Esophagus muscularis mucosa (tissue), 4 donors: ENCODE results near the gene APLNR. TPM values are rescaled to one million over a fixed set of nuclear protein-coding genes. Genes with fewer than 3 reads are reported as not detected.

Experiments
- DNase-seq: peaks from one replicate; pipeline ENCODE4 v3.0.0-alpha.2; 2017; ENCODE audit errors: extremely low spot score
- H3K27ac ChIP-seq, 4 donors: fragments of 200-600 bp; sonication (generic); replicated peaks in 1 of 4; 1 replicate in 3 of 4; 2 replicates in 1 of 4; pipeline ENCODE4 v1.5.1; 2016 to 2019; ENCODE audit warnings: mild to moderate bottlenecking in 1 of 4
- H3K27me3 ChIP-seq, 4 donors: fragments of 200-600 bp; sonication (generic); one replicate each; pipeline versions ENCODE4 v1.5.1 to v1.6.0; 2016 to 2019
- H3K36me3 ChIP-seq, 4 donors: fragments of 200-600 bp; sonication (generic); one replicate each; pipeline ENCODE4 v1.5.1; 2016 to 2019
- H3K4me1 ChIP-seq, 4 donors: fragments of 200-600 bp; sonication (generic); one replicate each; pipeline ENCODE4 v1.5.1; 2016 to 2019
- H3K4me3 ChIP-seq, 4 donors: fragments of 200-600 bp; sonication (generic); 1 replicate in 2 of 4; 2 replicates in 2 of 4; pipeline ENCODE4 v1.5.1; 2016 to 2019; ENCODE audit warnings: mild to moderate bottlenecking in 4 of 4, moderate library complexity in 1 of 4
- H3K9me3 ChIP-seq, 4 donors: fragments of 200-600 bp; sonication (generic); 1 replicate in 3 of 4; 2 replicates in 1 of 4; pipeline ENCODE4 v1.5.1; 2016 to 2019
- EP300 ChIP-seq: sonication (generic); formaldehyde crosslinking; IDR thresholded peaks from one replicate; pipeline ENCODE4 v1.6.1; 2017; ENCODE audit warnings: antibody characterized with exemption
- POLR2A ChIP-seq: fragments of 450-650 bp; IDR thresholded peaks from one replicate; pipeline ENCODE4 v1.6.1; 2017; ENCODE audit warnings: antibody characterized with exemption, moderate library complexity, mild to moderate bottlenecking, low read depth
- POLR2AphosphoS5 ChIP-seq, 2 donors: sonication (generic); formaldehyde crosslinking; IDR thresholded peaks; one replicate each; pipeline ENCODE4 v1.6.1; 2017; ENCODE audit warnings: antibody characterized with exemption in 2 of 2
- WGBS: methylation state at CpG from one replicate; pipeline ENCODE4 v1.1.5; 2018; 5-methylcytosine and 5-hydroxymethylcytosine counted together
- intact Hi-C: fragments of 100-400 bp; cut with DNase I; formaldehyde crosslinking; loops from one replicate; pipeline ENCODE4 v1.15.1; 2023
- total RNA-seq, 4 donors: library from RNA; depleted of rRNA; stranded (reverse); fragments of >200 nt; gene quantifications; one replicate each; pipeline versions ENCODE4 v1.1.0 to v1.2.1, GENCODE V29; 2016
- TF ChIP-seq, protein P1 (sequence below), 3 experiments: fragments of 200-600 bp in 2 of 3; fragments of 450-650 bp in 1 of 3; sonication (generic) in 2 of 3; IDR thresholded peaks; one replicate each; pipeline ENCODE4 v1.5.1; 2017 to 2019; ENCODE audit warnings: antibody characterized with exemption in 3 of 3, mild to moderate bottlenecking in 2 of 3, moderate library complexity in 1 of 3

Gene APLNR
- total RNA-seq, 4 donors from 2014 or later = 1.7 to 6.3 (median 3.8) TPM

DNA sequence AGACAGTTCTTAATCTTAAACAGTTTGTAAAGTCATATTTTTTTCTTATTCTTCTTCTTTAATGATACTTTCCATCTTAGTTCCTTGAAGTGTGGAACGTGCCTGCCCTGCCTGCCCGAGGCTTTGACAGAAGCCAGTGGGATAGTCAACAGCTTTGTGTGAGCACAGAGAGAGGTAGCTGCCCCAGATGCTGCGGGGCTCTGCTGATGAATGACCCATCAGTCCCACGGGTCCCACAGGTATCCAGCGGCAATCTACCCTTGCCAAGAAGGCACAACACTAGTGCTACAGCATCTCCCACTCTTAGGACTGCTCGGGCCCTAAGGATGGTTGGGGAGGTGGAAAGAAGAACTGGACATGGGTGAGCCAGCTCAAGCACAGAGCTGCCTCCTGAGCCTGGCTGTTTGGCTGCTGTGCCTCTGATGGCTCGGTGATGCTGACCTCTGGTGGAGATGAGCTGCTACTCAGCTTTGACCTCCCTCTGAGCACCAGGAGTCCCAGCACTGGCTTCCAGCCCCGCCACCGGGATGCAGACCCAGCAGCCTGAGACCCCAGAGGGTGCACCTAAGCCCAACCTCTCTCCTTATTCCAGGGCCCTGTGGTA lies 11.8 kb upstream of the APLNR start:
- H3K27ac ChIP-seq = peak overlapping the region; percentile 1 to 50 (median 26)
- 38% methylated on average over 5 of the region's 9 CpGs for WGBS
- intact Hi-C loops = loop anchor here (1.0 to 5.0 kb wide), 3 partner anchors 117 to 408 kb away; no protein-coding TSS in a partner anchor

DNA sequence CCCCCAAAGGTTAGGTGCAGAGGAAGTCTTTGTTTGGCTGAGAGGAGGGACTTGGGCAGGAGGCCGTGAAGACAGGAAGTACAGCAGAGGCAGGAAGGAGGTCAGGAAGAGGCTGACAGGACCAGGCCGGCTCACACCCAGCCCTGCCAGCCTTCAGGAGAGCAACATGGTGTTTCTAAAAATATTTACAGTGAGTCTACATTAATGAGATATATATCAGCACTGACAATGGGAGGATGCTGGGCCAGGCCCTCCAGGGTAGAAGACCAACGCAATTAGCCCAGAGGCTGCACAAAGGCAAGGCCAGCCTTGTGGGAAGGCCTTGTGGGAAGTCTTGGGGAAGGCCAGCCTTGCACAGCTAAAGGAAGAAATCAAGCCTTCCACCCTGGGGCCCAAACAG lies 7.9 kb upstream of the APLNR start:
- H3K27ac ChIP-seq = no peak overlapping the region
- no peak overlapping the region for H3K4me3 ChIP-seq
- intact Hi-C loops = loop anchor here (5.0 kb wide), 2 partner anchors 113 to 128 kb away; no protein-coding TSS in a partner anchor

More for the DNA sequence above, 11.8 kb upstream of the APLNR start:
- no peak for TF ChIP-seq POLR2AphosphoS5 (IDR thresholded peaks at IDR 0.05)
- TF ChIP-seq POLR2A = no peak
- TF ChIP-seq, protein P1, sequence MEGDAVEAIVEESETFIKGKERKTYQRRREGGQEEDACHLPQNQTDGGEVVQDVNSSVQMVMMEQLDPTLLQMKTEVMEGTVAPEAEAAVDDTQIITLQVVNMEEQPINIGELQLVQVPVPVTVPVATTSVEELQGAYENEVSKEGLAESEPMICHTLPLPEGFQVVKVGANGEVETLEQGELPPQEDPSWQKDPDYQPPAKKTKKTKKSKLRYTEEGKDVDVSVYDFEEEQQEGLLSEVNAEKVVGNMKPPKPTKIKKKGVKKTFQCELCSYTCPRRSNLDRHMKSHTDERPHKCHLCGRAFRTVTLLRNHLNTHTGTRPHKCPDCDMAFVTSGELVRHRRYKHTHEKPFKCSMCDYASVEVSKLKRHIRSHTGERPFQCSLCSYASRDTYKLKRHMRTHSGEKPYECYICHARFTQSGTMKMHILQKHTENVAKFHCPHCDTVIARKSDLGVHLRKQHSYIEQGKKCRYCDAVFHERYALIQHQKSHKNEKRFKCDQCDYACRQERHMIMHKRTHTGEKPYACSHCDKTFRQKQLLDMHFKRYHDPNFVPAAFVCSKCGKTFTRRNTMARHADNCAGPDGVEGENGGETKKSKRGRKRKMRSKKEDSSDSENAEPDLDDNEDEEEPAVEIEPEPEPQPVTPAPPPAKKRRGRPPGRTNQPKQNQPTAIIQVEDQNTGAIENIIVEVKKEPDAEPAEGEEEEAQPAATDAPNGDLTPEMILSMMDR (IDR thresholded peaks at IDR 0.05) = peak; percentile 47 to 72 (median 48)
- TF ChIP-seq EP300 = no peak
- Histone ChIP-seq H3K4me1 (peaks cover 12 to 21% (median 16%) of the 10 kb centered on the region in 4 donors), H3K27me3 (no peaks in the 10 kb centered on the region), H3K9me3 (no peaks in the 10 kb centered on the region), H3K36me3 (no peaks in the 10 kb centered on the region), H3K4me3 (peak overlapping the region in 1 of 4 donors; percentile 31)
- no peak for DNase-seq

DNA sequence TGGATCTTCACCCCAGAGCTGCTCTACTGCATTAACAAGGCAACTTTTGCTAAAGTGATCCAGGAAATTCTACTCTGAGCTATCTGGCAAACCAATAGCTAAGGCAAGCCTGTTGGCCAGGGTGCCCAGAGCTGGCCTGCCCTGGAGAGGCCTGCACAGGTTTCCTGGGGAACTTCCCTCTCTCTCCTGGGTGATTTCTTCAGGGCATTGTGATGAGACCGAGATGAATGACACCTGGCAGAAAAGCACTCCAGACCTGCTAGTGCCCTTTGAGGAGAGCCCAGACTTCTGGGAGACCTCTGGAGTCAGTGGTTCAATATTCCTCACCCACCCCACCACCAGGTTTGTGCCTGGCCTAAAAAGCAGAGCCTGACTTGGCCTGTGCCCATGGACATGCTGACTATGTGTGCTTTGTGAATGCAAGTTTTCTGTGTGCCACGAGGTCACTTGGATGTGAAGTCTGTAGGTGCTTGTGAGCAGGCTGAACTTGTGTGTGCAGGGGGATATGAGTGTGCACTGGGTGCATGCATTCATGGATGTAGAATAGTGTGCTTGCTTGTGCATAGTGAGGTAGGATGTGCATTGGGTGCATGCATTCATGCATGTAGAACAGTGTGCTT lies 4.4 kb upstream of the APLNR start:
- DNase-seq = no peak
- 70% methylated on average over 2 of the region's 2 CpGs for WGBS
- Histone ChIP-seq H3K36me3 (no peaks in the 10 kb centered on the region), H3K27ac (no peak overlapping the region), H3K4me3 (no peak overlapping the region), H3K9me3 (no peaks in the 10 kb centered on the region), H3K27me3 (peaks cover 0 to 9% (median 0%) of the 10 kb centered on the region in 4 donors), H3K4me1 (peaks cover 0 to 9% (median 5%) of the 10 kb centered on the region in 4 donors)
- intact Hi-C loops = no loop called here
- TF ChIP-seq EP300 (no peak), POLR2AphosphoS5 (IDR thresholded peaks at IDR 0.05) (no peak), POLR2A (no peak)
- TF ChIP-seq, protein P1 (IDR thresholded peaks at IDR 0.05) = no peak

More for the DNA sequence above, 7.9 kb upstream of the APLNR start:
- H3K4me1 ChIP-seq = peaks cover 8 to 14% (median 11%) of the 10 kb centered on the region in 4 donors
- no peak for DNase-seq
- H3K27me3 ChIP-seq = no peaks in the 10 kb centered on the region
- no peak for TF ChIP-seq POLR2A
- TF ChIP-seq, protein P1 (IDR thresholded peaks at IDR 0.05) = no peak
- TF ChIP-seq EP300 = no peak
- peak in 1 of 2 donors; percentile 8 for TF ChIP-seq POLR2AphosphoS5 (IDR thresholded peaks at IDR 0.05)
- no peaks in the 10 kb centered on the region for H3K36me3 ChIP-seq
- no peaks in the 10 kb centered on the region for H3K9me3 ChIP-seq
- 64% methylated on average over 3 of the region's 3 CpGs for WGBS

DNA sequence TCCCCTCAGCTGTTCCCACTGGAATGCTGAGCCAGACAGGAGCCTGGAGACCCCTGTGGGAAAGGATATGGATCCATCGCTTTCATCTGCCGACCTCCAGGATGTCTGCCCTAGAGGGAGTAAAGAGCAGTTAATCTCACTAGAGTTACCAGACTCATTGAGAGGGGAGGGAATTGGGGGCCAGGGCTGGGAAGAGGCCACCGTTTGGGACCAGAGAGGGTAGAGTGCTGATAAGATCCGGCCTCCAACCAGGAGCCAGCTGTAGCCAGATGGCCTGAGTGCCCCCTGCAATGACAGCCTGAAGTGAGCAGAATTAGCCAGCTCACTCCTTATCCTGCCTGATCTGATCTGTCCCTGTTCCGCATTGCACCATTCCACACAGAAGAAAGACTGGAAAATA lies 3.7 kb upstream of the APLNR start:
- Histone ChIP-seq H3K27ac (no peak overlapping the region), H3K36me3 (no peaks in the 10 kb centered on the region), H3K9me3 (no peaks in the 10 kb centered on the region), H3K4me1 (peaks cover 0 to 9% (median 5%) of the 10 kb centered on the region in 4 donors), H3K27me3 (peaks cover 0 to 17% (median 0%) of the 10 kb centered on the region in 4 donors), H3K4me3 (no peak overlapping the region)
- intact Hi-C loops = no loop called here
- DNase-seq = no peak
- TF ChIP-seq POLR2A = no peak
- TF ChIP-seq EP300 = no peak
- TF ChIP-seq, protein P1 (IDR thresholded peaks at IDR 0.05) = no peak
- 71% methylated on average over 5 of the region's 5 CpGs for WGBS
